ENCODE results near the gene ROMO1. TPM values are rescaled to one million over a fixed set of nuclear protein-coding genes. Genes with fewer than 3 reads are reported as not detected.
"Not testable (repeated sequence)": the region's sequence is repeated elsewhere in the genome, so short reads cannot be mapped to it uniquely, and the experiment has no call there.

The ROMO1 gene
- total and polyA plus RNA-seq, 11 donors: 120 to 591 (median 177) TPM

DNA sequence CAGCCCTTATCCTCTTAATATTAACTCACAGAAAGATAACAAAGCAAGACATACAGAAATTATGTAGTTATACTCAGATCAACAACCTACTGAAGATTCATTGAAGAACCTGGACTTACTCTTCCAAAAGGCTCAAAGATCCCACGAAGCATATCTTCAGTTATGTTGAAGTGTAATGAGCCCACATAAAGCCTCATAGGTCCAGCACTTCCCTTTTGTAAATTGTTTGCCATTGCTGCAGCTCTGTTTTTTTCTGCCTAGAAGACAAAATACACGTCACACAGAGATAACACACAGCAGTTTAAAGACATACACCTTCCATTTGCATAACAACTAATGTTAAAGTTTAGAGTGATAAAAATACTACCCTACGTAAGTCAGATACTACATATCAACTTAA is 22.4 kb downstream of the ROMO1 start:
- H3K27me3 ChIP-seq: no peaks in the 10 kb centered on the region
- H3K4me3 ChIP-seq: no peak overlapping the region
- WGBS, 4 donors: 50 to 60% (median 59%) methylated on average over 3 of the region's 3 CpGs
- no peak for DNase-seq
- no peak overlapping the region for H3K27ac ChIP-seq
- H3K36me3 ChIP-seq: peaks cover 3 to 100% (median 100%) of the 10 kb centered on the region in 9 donors
- no peaks in the 10 kb centered on the region for H3K9me3 ChIP-seq
- ATAC-seq: no peak
- peaks cover 0 to 45% (median 22%) of the 10 kb centered on the region in 12 donors for H3K4me1 ChIP-seq
- TF ChIP-seq, protein P1, sequence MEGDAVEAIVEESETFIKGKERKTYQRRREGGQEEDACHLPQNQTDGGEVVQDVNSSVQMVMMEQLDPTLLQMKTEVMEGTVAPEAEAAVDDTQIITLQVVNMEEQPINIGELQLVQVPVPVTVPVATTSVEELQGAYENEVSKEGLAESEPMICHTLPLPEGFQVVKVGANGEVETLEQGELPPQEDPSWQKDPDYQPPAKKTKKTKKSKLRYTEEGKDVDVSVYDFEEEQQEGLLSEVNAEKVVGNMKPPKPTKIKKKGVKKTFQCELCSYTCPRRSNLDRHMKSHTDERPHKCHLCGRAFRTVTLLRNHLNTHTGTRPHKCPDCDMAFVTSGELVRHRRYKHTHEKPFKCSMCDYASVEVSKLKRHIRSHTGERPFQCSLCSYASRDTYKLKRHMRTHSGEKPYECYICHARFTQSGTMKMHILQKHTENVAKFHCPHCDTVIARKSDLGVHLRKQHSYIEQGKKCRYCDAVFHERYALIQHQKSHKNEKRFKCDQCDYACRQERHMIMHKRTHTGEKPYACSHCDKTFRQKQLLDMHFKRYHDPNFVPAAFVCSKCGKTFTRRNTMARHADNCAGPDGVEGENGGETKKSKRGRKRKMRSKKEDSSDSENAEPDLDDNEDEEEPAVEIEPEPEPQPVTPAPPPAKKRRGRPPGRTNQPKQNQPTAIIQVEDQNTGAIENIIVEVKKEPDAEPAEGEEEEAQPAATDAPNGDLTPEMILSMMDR (IDR thresholded peaks at IDR 0.05): no peak
- no peak for TF ChIP-seq POLR2A (IDR thresholded peaks at IDR 0.05)
- intact Hi-C loops (cut with DNase I): no loop called here

DNA sequence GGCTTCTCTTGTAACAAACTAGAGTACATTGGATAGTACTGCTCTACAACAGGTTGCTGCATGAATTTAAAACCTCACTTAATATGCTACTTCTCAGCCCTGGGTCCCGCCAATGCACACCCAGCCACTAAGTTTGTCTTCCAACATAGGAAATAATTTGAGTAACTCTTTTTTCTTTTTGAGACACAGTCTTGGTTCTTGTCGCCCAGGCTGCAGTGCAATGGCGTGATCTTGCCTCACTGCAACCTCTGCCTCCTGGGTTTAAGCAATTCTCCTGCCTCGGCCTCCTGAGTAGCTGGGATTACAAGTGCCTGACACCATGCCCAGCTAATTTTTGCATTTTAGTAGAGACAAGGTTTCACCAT is 24.1 kb downstream of the ROMO1 start:
- H3K27me3 ChIP-seq; H3K9me3 ChIP-seq; H3K4me3 ChIP-seq; intact Hi-C loops (cut with DNase I); DNase-seq; H3K27ac ChIP-seq; ATAC-seq: not testable (repeated sequence)
- peaks cover 3 to 100% (median 100%) of the 10 kb centered on the region in 9 donors for H3K36me3 ChIP-seq
- 83 to 92% (median 88%) methylated on average over 4 of the region's 4 CpGs for WGBS, 4 donors
- peaks cover 0 to 45% (median 19%) of the 10 kb centered on the region in 12 donors for H3K4me1 ChIP-seq

DNA sequence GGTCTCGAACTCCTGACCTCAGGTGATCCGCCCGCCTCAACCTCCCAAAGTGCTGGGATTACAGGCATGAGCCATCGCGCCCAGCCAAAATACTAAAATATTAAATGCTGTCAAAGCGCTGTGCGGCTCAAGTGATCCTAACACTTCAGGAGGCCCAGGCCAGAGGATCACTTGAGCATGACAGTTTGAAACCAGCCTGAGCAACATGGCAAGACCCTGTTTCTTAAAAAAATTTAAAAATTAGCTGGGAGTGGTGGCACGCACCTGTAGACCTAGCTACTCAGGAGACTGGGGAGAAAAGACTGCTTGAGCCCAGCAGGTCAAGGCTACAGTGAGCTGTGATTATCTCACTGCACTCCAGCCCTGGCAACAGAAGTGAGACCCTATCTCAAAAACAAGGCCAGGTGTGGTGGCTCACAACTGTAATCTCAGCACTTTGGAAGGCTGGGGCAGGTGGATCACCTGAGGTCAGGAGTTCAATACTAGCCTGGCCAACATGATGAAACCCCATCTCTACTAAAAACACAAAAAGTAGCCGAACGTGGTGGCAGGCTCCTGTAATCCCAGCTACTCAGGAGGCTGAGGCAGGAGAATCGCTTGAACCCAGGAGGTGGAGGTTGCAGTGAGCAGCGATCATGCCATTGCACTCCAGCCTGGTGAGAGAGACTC is 24.6 kb downstream of the ROMO1 start:
- Histone ChIP-seq H3K36me3 (peaks cover 3 to 100% (median 100%) of the 10 kb centered on the region in 9 donors), H3K4me1 (peaks cover 0 to 47% (median 19%) of the 10 kb centered on the region in 12 donors)
- intact Hi-C loops (cut with DNase I); H3K9me3 ChIP-seq; H3K27me3 ChIP-seq; ATAC-seq; H3K4me3 ChIP-seq; DNase-seq; H3K27ac ChIP-seq: not testable (repeated sequence)
- WGBS, 4 donors: 94 to 95% (median 95%) methylated on average over 12 of the region's 12 CpGs

DNA sequence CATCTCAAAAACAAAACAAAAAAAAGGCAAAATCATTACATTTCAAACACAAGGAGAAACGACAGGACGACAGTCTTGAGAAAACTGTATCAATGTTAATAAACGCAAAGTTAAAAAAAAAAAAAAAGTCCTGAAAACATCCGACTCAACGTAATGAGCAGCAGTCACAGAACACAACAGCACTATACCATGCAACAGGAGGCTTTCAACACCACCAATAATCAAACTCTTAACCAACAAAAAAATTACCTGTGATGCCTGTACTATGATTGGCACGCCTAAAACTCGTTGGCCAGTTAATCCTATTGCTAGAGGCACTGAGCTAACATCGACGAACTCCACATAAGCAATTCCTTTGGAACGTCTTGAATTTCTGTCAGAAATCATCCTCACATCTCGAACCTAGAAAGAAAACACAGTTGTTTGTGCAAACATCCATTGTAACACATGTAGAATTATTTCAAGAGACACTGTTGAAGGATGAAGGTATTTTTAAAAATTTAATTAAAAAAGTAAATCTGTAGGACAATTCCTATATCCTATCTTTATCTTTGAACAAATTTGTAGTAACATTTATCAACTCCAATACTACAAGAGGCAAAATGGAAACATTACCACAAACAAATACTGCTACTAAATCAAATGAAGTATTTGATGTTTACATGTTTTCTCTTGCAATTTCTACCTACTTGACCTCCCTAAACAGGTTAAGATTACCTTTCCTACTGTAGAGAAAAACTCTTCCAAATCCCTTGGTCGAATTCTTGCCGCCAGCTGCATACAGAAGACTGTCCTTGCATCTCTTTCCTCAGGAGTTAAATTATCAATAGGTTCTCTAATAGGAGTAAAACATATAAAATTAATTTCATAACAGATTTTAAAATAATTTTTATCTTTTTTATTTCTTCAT is 25.4 kb downstream of the ROMO1 start:
- 79 to 86% (median 83%) methylated on average over 13 of the region's 13 CpGs for WGBS, 4 donors
- DNase-seq: no peak
- no peaks in the 10 kb centered on the region for H3K9me3 ChIP-seq
- H3K36me3 ChIP-seq: peaks cover 3 to 100% (median 100%) of the 10 kb centered on the region in 9 donors
- no peak overlapping the region for H3K4me3 ChIP-seq
- ATAC-seq: no peak
- H3K27ac ChIP-seq: no peak overlapping the region
- peaks cover 0 to 48% (median 25%) of the 10 kb centered on the region in 12 donors for H3K4me1 ChIP-seq
- TF ChIP-seq, protein P1 (IDR thresholded peaks at IDR 0.05): no peak
- no peak for TF ChIP-seq POLR2A (IDR thresholded peaks at IDR 0.05)
- intact Hi-C loops (cut with DNase I): loop anchor here in 2 of 10 donors (5.0 kb wide), 1 partner anchor 158 kb away; no protein-coding TSS in a partner anchor
- no peaks in the 10 kb centered on the region for H3K27me3 ChIP-seq
